ENCODE results near the gene FAM32A.

FAM32A gene

GRCh38 chr19:16185123-16185767 is at the start of gene FAM32A:
FAM32A (plus strand) TSS chr19:16185410; CDS start chr19:16185443, 33 bp downstream.
- DNase-seq: peak; percentile 98

DNA sequence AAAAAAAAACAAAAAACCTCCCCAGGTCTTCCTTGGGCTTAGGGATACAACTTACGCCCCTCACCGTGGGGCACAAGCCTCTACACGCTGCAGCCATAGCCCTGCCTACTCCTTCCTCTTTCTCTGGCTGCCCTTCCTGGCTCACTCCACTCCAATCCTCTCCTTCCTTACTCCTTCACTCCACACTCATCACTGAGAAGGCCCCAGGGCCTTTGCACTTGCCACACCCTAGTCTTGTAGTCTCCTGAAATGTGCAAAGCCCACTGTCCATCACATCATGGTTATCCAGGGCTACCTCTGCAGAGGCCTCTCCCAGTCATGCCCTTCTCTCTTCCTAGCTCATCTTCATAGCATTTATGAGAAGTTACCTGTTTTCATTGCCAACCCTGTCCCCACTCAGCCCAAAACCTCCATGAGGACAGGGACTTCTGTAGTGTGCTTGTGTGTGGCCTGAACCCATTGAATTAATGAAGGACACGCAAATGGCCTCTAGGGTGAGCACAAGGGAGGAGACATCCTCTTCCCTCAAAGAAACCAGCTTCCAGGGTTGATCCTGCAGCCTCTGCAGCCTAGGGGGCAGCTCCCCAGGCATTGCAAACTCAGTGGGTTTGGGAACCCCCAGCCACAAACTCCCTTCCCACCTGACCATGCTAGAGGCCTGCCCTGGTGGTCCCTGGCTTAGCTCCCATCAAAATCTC is 49.6 kb upstream of the FAM32A start:
- no peak for DNase-seq

- peak; percentile 44 for DNase-seq
Observed at GRCh38 chr19:16136185-16136999, 48.8 kb upstream of the FAM32A start.

DNA sequence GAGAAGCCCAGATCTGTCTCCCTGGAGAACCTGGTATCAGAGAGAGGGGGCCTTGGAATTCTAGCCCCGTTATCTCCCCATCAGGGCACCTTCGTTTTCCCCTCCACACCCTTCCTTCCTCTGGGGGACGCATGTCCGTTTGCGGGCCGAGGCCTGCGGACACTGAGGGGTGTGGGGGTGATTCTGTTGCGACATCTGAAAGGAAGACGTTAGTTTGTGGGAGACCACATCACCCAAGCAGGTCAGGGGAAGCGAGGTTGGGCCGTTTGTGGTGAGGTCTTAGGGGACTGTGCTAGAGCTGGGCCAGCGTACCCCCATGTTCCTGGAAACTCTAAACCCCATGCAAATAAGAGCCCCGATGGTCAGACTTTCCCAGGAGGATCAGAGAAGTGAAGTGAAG is 45.5 kb upstream of the FAM32A start:
- no peak for DNase-seq

- no peak for DNase-seq
Observed at GRCh38 chr19:16141043-16141442, 44.2 kb upstream of the FAM32A start.

DNA sequence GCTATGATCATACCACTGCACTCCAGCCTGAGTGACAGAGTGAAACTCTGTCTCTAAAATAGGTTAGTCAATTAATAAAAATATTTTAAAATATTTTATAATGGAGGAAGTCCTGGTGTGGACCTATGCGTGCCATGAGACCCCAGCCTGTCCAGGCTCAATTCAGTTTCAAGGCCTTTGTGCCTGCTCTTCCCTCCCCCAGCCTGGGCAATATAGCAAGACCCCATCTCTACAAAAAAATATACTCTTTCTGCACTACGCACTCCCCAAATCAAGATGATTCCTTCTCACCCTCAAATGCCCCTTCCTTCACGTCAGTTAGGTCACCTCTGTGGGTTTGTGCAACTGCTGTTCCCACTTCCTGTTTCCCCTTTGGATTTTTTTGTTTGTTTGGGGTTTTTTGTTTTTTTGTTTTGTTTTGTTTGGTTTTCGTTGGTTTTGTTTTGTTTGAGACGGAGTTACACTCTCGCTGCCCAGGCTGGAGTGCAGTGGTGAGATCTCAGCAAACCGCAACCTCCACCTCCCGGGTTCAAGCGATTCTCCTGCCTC is 43.1 kb upstream of the FAM32A start:
- no peak for DNase-seq

DNA sequence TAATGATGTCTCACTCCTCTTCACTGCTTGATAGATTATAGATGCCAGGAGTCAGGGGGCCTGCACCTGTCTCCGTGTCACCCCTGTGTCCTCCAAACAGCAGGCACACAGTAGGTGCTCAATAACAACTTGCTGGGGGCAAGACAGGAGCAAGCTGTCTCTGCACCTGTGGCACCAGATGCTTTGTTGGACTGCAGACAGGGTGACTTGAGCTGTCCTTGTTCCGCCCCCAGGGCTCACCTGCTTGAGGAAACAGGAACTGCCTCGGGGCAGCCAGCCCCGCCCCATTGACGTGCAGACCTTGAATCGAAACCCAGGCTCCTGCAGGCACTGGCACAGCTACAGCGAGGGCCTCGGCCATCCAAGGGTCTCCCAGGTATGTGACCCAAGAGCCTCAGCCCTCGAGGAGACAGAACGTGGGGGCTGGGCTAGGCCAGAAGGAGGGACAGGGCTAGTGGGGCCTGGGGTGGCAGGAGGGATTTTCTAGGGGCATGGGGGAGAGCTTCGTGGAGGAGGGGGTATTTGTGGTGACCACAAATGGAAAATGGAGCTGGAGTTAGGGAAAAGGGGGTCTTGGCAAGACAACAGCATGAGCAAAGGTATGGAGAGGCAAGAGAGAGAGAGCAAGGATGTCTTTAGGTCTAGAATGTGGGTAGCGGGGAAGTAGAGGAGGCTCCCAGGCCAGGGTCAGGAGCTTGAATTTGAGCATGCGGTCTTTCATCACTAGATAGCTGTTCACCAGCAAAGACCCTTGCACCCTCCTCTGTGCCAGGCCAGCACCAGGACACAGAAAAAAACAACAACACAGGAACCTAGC is 41.6 kb upstream of the FAM32A start, which contains the start of gene HSH2D:
Gene HSH2D (plus strand): TSS at position 287 of the 817 bp plus-strand sequence. CDS start 5,066 bp downstream, outside the sequence.
- DNase-seq: peak; percentile 51

DNA sequence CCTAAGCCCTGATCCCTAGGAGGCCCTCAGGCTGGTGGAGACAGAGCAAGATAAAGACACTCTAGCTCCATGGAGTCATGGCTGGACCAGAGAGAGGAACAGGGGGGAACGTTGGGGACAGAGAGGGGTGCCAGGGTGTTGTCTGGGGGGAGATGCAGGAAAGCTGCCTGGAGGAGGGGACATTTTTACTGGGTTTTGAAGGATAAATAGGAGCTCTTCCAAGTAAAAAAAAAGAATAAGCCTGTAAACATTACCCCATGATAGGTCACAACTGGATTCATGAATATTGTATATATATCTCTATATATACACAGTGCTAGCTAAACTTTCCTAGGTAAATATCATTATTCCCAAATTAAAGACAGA is 41.0 kb upstream of the FAM32A start:
- DNase-seq: no peak

GRCh38 chr19:16146112-16146511 is 39.1 kb upstream of the FAM32A start:
- DNase-seq: no peak

DNA sequence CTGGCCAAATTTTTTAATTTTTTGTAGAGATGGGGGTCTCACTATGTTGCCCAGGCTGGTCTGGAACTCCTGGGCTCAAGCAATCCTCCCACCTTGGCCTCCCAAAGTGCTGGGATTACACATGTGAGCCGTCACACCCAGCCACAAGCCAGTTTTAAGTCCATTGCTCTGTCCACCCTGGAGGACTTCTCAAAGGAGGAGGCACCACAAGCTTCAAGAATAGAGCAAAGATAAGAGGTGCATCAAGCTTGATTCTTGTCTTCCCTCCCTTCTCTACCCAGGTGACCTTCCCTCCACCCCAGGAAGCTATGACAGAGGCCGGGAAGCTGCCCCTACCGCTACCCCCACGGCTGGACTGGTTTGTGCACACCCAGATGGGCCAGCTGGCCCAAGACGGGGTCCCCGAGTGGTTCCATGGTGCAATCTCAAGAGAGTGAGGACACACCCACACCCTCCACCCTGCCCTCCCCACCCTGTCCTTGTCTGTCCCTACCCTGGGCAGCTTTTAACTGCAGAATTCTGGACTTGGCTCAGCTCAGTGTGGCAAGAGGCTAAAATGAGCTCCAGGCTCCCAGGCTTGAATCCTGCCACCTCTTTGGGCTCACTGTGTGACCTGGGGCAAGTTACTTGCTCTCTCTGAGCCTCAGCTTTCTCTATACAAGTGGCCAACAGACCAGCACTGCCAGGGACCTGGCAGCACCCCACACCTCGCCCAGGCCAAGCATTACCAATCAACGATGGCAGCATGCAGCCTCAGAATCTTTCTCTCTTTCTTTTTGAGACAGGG is 36.6 kb upstream of the FAM32A start:
- DNase-seq: no peak

DNA sequence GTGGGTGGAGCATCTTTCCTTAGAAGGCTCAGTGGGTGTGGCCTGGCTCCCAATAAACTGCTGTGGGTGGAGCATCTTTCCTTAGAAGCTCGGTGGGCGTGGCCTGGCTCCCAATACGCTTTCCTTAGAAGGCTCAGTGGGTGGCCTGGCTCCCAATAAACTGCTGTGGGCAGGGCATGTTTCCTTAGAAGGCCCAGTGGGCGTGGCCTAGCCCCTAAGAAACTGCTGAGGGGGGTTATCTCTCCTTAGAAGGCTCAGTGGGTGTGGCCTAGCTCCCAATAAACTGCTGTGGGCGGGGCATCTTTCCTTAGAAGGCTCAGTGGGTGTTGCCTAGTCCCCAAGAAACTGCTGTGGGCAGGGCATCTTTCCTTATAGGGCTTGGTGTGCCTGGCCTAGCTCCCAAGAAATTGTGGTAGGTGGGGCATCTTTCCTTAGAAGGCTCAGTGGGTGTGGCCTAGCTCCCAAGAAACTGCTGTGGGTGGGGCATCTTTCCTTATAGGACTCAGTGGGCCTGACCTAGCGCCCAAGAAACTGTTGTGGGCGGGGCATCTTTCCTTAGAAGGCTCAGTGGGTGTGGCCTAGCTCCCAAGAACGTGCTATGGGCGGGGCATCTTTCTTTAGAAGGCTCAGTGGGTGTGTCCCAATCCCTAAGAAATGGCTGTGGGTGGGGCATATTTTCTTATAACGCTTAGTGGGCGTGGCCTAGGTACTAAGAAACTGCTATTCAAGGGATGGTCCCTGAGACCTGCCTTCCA is 31.5 kb upstream of the FAM32A start:
- no peak for DNase-seq

DNA sequence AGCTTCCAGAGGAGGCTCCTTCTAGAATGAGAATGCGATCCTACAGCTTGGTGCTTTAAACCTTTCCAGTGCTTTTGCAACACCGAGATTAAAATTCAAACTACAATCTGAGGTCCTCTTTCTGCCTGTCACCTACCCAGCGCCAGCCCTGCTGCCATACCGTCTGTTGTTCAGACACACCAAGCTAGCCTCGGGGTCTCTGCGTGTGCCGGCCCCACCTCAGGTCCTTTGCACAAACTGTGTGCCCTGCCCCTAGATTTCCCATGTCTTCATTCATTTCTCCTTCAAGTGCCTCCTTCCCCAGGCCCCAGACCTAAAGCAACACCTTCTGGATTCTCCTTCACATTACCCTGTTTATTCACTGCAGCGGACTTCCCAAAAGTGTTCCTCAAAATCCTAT is 30.7 kb upstream of the FAM32A start:
- no peak for DNase-seq

GRCh38 chr19:16155128-16155527 is 30.1 kb upstream of the FAM32A start:
- DNase-seq: no peak

DNA sequence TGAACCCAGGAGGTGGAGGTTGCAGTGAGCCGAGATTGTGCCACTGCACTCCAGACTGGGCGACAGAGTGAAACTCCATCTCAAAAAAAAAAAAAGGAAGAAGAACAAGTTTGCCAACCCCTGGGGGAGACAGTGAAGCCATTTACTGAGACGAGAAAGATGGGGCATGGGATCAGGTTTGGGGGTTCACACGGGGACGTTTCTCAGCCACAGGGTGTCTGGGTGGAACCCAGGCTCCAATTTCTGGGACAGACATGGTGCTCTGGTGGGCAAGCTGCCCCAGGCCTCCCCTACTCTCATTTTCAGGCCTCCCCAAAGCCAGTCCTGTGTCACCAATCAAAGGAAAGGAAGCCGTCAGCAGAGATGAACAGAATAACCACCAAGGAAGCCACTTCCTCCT is 28.3 kb upstream of the FAM32A start:
- DNase-seq: no peak

GRCh38 chr19:16157601-16158000 is 27.6 kb upstream of the FAM32A start:
- DNase-seq: no peak

GRCh38 chr19:16159655-16160054 is 25.6 kb upstream of the FAM32A start:
- DNase-seq: no peak

GRCh38 chr19:16160445-16160942 is 24.7 kb upstream of the FAM32A start:
- DNase-seq: no peak

- DNase-seq: no peak
Observed at GRCh38 chr19:16160943-16161560, 24.2 kb upstream of the FAM32A start.

DNA sequence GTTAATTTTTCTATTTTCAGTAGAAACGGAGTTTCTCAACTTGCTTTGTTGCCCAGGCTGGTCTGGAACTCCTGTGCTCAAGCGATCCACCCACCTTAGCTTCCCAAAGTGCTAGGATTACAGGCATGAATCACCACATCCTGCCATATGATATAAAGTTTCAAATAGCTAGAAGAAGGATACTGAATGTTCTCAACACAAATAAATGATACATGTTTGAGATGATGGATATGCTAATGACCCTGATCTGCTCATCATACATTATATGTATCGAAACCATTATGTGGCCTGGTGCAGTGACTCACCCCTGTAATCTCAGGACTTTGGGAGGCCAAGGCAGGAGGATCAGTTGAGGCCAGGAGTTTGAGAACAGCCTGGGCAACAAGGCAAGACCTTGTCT is 23.4 kb upstream of the FAM32A start:
- no peak for DNase-seq

DNA sequence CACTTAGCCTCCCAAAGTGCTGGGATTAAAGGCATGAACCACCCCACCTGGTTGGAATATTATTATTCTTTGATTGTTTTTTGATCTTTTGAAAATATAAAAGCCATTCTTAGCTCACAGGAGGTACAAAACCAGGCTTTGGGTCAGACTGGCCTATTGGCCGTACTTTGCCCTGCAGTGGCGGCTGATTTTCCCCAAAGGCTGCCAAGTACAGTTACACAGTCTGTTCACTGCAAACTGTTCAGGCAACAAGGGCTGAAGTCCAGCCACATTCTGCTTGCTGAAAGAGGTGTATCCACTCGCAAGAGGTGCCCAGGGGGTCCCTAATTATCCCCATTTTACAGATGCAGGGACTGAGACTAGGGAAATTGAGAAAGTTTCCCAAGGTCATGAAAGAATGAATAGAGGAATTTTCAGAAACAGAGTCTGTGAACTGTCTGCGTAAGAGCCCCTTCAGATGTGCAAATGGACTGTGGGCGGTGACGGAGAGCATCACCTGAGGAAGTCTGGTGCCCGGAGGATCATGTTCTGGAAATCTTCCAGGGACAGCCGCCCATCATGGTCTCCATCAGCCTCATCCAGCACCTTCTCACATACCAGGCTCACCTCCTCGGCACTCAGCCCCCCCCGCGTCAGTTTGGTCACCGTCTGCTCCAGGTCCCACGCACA is 20.9 kb upstream of the FAM32A start:
- no peak for DNase-seq

Data from NCI-H2171 treated with DMSO at 0.1 percent for 48 hours (cell line).